HG03432 (cell line): ENCODE data around the gene CNN3.
A peak's percentile ranks its signal among the peaks of the same experiment; 100 is the strongest.

Experiments
- ATAC-seq: cut with Tn5 transposase; IDR thresholded peaks from one replicate; pipeline ENCODE4 v1.9.1; 2021; ENCODE audit warnings: mild to moderate bottlenecking, moderate library complexity; ENCODE audit not compliant: unreplicated experiment

Gene CNN3

GRCh38 chr1:94888201-94888600 is 38.7 kb downstream of the CNN3 start:
- ATAC-seq, result no peak

- ATAC-seq, result no peak
These were observed 39.2 kb downstream of the CNN3 start for GRCh38 chr1:94887603-94888171.

GRCh38 chr1:94887106-94887505 is 39.8 kb downstream of the CNN3 start:
- ATAC-seq, result no peak

- ATAC-seq, result no peak
These were observed 40.5 kb downstream of the CNN3 start for GRCh38 chr1:94886361-94886760.

GRCh38 chr1:94884507-94884906 is 42.4 kb downstream of the CNN3 start:
- no peak for ATAC-seq

- no peak for ATAC-seq
These were observed 42.8 kb downstream of the CNN3 start for GRCh38 chr1:94884106-94884505.

- peak; percentile 50 for ATAC-seq
These were observed 43.2 kb downstream of the CNN3 start for GRCh38 chr1:94883691-94884090.

- no peak for ATAC-seq
These were observed 48.6 kb downstream of the CNN3 start for GRCh38 chr1:94878329-94878728.

GRCh38 chr1:94876362-94876761 is 50.5 kb downstream of the CNN3 start:
- ATAC-seq, result no peak

- no peak for ATAC-seq
These were observed 51.1 kb downstream of the CNN3 start for GRCh38 chr1:94875794-94876193.

- no peak for ATAC-seq
These were observed 52.5 kb downstream of the CNN3 start for GRCh38 chr1:94874423-94874822.

GRCh38 chr1:94873520-94874351 is 53.2 kb downstream of the CNN3 start:
- peak; percentile 83 for ATAC-seq

- ATAC-seq, result no peak
These were observed 54.0 kb downstream of the CNN3 start for GRCh38 chr1:94872771-94873495.

- no peak for ATAC-seq
These were observed 55.9 kb downstream of the CNN3 start for GRCh38 chr1:94871031-94871430.

- no peak for ATAC-seq
These were observed 60.6 kb downstream of the CNN3 start for GRCh38 chr1:94866164-94866807.

- ATAC-seq, result no peak
These were observed 61.5 kb downstream of the CNN3 start for GRCh38 chr1:94865360-94865759.

GRCh38 chr1:94864821-94865220 is 62.1 kb downstream of the CNN3 start:
- ATAC-seq, result no peak

- no peak for ATAC-seq
These were observed 63.0 kb downstream of the CNN3 start for GRCh38 chr1:94863919-94864318.

GRCh38 chr1:94863297-94863911 is 63.5 kb downstream of the CNN3 start:
- no peak for ATAC-seq

GRCh38 chr1:94862718-94863117 is 64.2 kb downstream of the CNN3 start:
- ATAC-seq, result no peak

GRCh38 chr1:94859174-94859573 is 67.7 kb downstream of the CNN3 start:
- no peak for ATAC-seq
